GM20000 (cell line): ENCODE results near the gene GID4.

ENCODE experiments used
- DNase-seq: peaks from one replicate; pipeline ENCODE4 v3.0.0; 2012; ENCODE audit warnings: low spot score
- TF ChIP-seq, protein P1 (sequence below): IDR thresholded peaks from 2 replicates; pipeline ENCODE4 v1.5.1; 2012; ENCODE audit warnings: mild to moderate bottlenecking, control low read depth; ENCODE audit errors: extremely low read depth, missing control alignments

GID4 gene

DNA sequence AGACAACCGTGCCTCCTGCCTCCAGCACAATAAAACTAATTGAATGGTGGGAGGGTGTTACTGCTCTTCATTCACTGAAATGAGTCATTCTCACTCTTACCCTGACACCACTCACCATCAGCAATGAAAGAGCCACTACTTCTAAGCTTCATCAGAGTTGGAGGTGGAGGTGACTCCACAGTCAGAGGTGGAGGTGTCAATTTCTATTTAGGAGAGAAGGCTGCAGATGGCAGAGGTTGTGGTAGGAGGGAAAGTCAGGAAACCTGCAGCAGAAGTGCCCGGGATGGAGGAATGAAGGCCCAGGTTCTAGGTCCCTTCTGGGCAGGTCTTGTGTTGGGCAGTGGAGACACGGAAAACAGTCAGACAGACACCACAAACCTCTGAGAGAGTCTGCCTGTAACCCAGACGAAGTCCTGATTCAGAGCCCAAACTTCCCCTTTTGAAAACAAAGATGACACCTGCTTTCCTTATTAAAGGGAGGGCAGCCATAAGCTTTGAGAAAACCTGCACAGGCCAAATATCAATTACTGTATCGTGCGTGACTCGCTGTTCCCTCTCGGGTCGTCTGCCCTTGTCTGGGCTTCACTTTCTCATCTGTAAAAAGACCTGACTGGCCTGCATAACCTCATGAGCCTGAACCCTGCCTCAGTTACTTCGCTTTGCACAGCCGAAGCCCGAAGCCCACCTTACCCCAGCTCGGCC is 908 bp upstream of the GID4 start:
- peak; percentile 41 for DNase-seq
- TF ChIP-seq, protein P1, sequence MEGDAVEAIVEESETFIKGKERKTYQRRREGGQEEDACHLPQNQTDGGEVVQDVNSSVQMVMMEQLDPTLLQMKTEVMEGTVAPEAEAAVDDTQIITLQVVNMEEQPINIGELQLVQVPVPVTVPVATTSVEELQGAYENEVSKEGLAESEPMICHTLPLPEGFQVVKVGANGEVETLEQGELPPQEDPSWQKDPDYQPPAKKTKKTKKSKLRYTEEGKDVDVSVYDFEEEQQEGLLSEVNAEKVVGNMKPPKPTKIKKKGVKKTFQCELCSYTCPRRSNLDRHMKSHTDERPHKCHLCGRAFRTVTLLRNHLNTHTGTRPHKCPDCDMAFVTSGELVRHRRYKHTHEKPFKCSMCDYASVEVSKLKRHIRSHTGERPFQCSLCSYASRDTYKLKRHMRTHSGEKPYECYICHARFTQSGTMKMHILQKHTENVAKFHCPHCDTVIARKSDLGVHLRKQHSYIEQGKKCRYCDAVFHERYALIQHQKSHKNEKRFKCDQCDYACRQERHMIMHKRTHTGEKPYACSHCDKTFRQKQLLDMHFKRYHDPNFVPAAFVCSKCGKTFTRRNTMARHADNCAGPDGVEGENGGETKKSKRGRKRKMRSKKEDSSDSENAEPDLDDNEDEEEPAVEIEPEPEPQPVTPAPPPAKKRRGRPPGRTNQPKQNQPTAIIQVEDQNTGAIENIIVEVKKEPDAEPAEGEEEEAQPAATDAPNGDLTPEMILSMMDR, result no peak

- TF ChIP-seq, protein P1, result no peak
- peak; percentile 80 for DNase-seq
These were observed 490 bp downstream of the GID4 start for GRCh38 chr17:18039535-18040260.

DNA sequence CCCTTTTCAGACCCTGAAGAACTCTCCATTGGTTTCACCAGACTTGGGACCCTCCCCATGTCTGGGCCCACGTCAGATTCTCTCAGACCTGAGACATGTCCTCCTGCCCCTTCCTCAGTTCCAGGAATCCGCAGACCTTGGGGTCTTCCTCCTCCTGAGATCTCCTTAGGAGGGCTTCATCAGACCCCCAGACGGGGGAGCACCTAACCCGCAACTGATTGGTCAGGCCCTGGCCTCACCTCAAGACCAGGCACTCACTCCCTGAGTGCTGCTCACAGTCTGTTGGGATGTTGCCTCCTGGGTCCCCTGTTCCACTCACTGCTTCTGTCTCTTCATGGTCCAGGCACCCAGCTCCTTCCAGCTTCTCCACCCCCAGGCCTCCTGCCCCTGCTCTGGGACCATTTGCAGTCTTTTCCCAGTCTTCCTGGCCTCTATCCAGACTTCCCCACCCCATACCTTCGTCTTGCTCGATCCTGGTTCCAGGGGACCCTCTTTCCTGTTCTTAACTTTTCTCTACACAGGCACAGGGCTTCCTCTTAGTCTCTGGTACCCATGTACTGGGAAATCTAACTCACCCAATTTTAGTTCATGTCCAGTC is 1.2 kb downstream of the GID4 start:
- DNase-seq, result no peak
- TF ChIP-seq, protein P1, result no peak

GRCh38 chr17:18041776-18042175 is 2.6 kb downstream of the GID4 start:
- no peak for DNase-seq
- TF ChIP-seq, protein P1, result no peak

- DNase-seq, result no peak
- TF ChIP-seq, protein P1, result no peak
These were observed 3.8 kb downstream of the GID4 start for GRCh38 chr17:18042983-18043382.

- no peak for DNase-seq
- TF ChIP-seq, protein P1, result peak; percentile 5
These were observed 4.3 kb downstream of the GID4 start for GRCh38 chr17:18043491-18043890.

- TF ChIP-seq, protein P1, result no peak
- no peak for DNase-seq
These were observed 5.4 kb downstream of the GID4 start for GRCh38 chr17:18044609-18045008.
